Nephron progenitor cell (in vitro differentiated cells): Measurements from ENCODE around the gene JARID2.

Source experiments
- DNase-seq: peaks from one replicate; pipeline ENCODE4 v3.0.0; 2021
- H3K27ac Mint-ChIP-seq: 2 replicates; pipeline ENCODE4 v1.8.0; 2021; ENCODE audit warnings: mild to moderate bottlenecking, moderate library complexity, mixed read lengths
- H3K27me3 Mint-ChIP-seq: 2 replicates; pipeline ENCODE4 v1.8.0; 2021; ENCODE audit warnings: mild to moderate bottlenecking, low read depth, mixed read lengths; ENCODE audit not compliant: poor library complexity
- H3K36me3 Mint-ChIP-seq: 2 replicates; pipeline ENCODE4 v1.8.0; 2021; ENCODE audit warnings: low read depth, mixed read lengths
- H3K4me1 Mint-ChIP-seq: 2 replicates; pipeline ENCODE4 v1.8.0; 2021; ENCODE audit warnings: mixed read lengths
- H3K4me3 Mint-ChIP-seq: 2 replicates; pipeline ENCODE4 v1.8.0; 2021; ENCODE audit warnings: mild to moderate bottlenecking, moderate library complexity, mixed read lengths
- H3K9me3 Mint-ChIP-seq: 2 replicates; pipeline ENCODE4 v1.8.0; 2021; ENCODE audit warnings: mild to moderate bottlenecking, moderate library complexity, mixed read lengths
- TF ChIP-seq, protein P1 (sequence below): fragments of 200-600 bp; sonication (generic); IDR thresholded peaks from 2 replicates; pipeline ENCODE4 v1.5.0; 2021; ENCODE audit warnings: antibody characterized with exemption

Gene JARID2

DNA sequence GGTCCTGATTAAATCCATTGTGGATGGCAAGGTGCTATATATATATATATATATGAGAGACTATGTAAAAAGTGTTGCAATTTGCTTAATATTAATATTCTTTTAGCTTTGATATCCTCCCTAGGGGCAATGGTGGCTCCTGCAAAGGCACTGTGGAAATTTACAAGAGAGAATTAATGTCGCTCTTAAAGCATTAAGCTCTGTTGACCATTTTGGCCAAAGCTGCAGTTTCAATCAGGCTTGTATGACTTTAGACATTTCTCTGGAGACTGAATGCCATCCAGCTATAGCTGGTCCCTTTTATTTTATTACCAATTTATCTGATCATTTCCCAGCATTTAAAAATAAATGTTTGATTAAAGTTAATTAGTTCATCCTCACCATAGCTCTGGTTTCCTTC is 155.3 kb downstream of the JARID2 start:
- H3K27me3 Mint-ChIP-seq, result no peaks in the 10 kb centered on the region
- peak overlapping the region; percentile 91 for H3K27ac Mint-ChIP-seq
- peaks cover 82% of the 10 kb centered on the region for H3K4me1 Mint-ChIP-seq
- peak overlapping the region; percentile 77 for H3K4me3 Mint-ChIP-seq
- H3K9me3 Mint-ChIP-seq, result no peaks in the 10 kb centered on the region
- TF ChIP-seq, protein P1, sequence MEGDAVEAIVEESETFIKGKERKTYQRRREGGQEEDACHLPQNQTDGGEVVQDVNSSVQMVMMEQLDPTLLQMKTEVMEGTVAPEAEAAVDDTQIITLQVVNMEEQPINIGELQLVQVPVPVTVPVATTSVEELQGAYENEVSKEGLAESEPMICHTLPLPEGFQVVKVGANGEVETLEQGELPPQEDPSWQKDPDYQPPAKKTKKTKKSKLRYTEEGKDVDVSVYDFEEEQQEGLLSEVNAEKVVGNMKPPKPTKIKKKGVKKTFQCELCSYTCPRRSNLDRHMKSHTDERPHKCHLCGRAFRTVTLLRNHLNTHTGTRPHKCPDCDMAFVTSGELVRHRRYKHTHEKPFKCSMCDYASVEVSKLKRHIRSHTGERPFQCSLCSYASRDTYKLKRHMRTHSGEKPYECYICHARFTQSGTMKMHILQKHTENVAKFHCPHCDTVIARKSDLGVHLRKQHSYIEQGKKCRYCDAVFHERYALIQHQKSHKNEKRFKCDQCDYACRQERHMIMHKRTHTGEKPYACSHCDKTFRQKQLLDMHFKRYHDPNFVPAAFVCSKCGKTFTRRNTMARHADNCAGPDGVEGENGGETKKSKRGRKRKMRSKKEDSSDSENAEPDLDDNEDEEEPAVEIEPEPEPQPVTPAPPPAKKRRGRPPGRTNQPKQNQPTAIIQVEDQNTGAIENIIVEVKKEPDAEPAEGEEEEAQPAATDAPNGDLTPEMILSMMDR, result no peak
- DNase-seq, result no peak
- no peaks in the 10 kb centered on the region for H3K36me3 Mint-ChIP-seq

DNA sequence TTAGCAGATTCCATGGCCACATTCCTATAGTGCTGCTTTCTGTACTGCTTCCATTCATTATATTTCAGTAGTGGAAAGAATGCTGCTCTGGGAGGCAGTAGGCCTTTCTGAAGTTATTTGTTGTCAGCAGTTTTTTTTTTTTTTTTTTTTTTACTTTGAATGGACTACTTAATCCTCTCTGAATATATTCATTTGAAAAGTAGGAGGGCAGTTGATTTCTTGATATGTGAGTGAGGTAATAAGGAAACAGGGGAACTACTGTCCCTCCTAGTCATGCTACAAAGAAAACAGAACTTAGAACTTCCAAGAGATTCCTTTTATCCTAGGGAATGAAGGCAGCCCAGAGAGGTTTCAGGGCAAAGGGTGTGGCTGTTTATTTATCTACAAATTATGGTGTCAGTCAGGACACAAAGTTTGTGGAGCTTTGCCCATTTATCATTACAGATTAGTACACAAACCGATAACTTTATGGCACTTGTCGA is 155.9 kb downstream of the JARID2 start:
- Mint-ChIP-seq H3K27me3 (no peaks in the 10 kb centered on the region), H3K4me1 (peaks cover 84% of the 10 kb centered on the region), H3K4me3 (peak overlapping the region; percentile 77), H3K9me3 (no peaks in the 10 kb centered on the region), H3K36me3 (no peaks in the 10 kb centered on the region), H3K27ac (peak overlapping the region; percentile 59)
- TF ChIP-seq, protein P1, result no peak
- no peak for DNase-seq

DNA sequence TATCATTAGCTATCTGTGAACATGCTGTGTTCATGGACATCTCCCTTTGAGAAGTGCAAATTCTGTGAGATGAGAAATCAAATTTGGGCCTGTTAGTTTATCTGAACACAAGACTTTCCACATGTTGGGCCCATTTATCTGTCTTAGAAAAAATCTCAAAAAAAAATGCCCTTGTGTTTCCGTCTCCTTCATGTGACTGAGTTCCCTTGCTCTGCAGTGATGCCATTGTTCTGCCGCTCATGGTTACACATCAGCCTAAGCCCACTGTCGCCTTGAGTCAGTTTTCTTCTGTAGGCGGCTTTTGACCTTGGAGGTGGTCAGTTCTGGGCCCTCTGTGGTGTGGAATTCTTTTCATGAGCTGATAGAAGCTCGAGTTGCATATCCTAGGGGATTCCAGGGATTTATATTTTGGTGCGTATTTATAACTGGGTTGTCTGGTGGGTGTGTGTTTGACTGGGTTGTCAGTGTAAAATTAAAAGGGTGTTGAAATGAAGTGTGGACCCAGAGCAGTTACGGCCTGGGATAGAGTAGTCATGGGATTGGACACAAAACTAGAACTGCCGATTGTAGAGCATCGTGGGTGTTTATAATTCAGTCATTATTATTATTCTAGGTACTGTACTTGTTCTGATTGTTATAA is 156.7 kb downstream of the JARID2 start:
- Mint-ChIP-seq H3K9me3 (no peaks in the 10 kb centered on the region), H3K27ac (peak overlapping the region; percentile 95), H3K4me3 (peak overlapping the region; percentile 77), H3K36me3 (peaks cover 1% of the 10 kb centered on the region), H3K27me3 (no peaks in the 10 kb centered on the region), H3K4me1 (peaks cover 88% of the 10 kb centered on the region)
- TF ChIP-seq, protein P1, result no peak
- DNase-seq, result no peak

DNA sequence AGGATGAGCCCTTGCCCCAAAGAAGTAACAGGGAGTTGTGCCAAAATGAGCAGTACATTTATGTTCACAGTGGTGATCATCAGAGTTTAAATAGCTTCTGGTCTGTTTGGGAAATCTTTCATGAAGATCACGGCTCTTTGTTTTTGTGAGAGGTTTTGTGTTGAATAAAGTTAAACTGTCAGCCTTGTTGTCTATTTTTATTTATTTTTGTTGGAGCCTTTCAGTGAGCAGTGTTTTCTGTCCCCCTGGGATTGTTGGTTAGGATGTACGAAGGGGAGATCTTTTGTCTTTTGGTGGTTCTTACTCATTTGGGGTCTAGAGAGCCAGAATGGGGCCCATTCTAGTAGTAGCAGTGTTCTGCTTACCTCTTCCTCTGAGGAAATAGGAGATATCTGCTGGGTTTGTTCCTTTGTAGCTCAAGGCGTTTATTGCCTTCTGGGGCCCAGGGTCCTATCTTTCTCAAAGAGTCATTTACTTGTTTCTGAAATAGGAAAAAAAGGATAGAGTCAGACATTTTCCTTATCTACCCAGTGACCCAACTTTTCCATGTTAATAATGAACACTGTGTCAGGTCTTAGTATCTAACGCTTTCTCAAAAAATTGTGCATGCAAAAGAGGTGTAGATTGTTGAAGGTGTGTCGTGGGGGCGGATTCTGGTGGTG is 157.4 kb downstream of the JARID2 start:
- peaks cover 5% of the 10 kb centered on the region for H3K36me3 Mint-ChIP-seq

DNA sequence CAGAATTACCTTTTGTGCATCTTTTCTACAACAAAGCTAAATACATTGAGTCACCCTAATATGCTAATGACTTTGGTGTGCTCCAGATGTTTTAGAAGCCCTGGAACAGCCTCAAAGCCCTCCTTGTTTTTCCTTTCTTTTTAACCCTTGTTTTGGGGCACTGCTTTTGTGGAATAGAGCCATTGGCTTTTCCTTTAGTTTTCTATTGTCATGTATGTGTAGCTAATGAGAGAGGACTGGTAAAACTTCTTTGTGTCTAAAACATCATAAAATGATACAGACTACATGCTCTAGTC is 158.8 kb downstream of the JARID2 start:
- H3K4me1 Mint-ChIP-seq, result peaks cover 92% of the 10 kb centered on the region
- H3K27ac Mint-ChIP-seq, result peak overlapping the region; percentile 85
- H3K27me3 Mint-ChIP-seq, result no peaks in the 10 kb centered on the region

More for the DNA sequence above, 157.4 kb downstream of the JARID2 start:
- Mint-ChIP-seq H3K4me1 (peaks cover 92% of the 10 kb centered on the region), H3K27ac (peak overlapping the region; percentile 95), H3K9me3 (no peaks in the 10 kb centered on the region), H3K4me3 (peak overlapping the region; percentile 59), H3K27me3 (no peaks in the 10 kb centered on the region)
- TF ChIP-seq, protein P1, result no peak
- no peak for DNase-seq

More for the DNA sequence above, 158.8 kb downstream of the JARID2 start:
- TF ChIP-seq, protein P1, result no peak
- Mint-ChIP-seq H3K4me3 (no peak overlapping the region), H3K36me3 (peaks cover 5% of the 10 kb centered on the region), H3K9me3 (no peaks in the 10 kb centered on the region)
- DNase-seq, result no peak
